Measurements from ENCODE around the gene SLC7A4.

DNA sequence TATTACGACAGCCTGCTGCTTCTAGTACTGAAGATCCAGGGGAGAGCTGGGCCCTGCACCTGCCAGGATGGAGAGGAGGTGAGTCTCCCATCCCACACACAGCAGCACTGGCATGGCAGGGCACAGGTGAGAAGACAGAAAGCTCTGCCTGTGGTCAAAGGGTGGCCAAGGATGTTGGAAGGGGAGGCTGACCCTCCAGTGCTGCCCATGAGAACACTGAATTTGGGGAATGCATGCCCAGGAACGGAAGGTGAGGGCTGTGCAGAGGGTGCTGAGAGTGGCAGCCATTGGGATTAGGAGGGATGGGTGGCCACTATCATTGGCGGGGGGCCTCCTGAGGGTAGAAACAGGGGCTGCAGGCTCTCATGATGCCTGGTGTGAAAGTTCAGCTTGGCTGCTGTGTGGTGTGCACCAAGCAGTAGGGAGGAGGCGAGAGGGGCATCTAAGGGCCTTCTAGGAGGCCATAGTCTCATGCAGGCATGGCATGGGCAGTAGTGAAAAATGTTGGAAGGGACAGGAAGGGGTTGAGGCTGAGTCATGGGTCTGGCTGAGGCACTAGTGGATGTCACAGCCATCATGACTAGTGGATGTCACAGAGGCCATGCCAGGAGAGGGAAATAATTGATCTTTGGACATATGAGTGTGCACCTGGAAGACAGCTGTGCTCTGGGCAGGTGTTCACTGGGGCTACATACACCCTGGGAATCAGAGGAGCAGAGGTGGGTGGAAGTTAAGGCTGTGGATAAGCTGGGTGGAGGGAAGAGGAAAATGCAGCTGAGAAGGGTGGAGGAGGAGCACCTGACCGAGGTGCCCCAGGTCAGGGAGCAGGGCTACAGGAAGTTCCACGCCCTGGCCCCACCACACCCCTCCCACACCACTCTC lies 10.9 kb upstream of the SLC7A4 start:
- TF ChIP-seq CTCF (IDR thresholded peaks at IDR 0.05) (no peak), EZH2 (IDR thresholded peaks at IDR 0.05; ENCODE audit: borderline replicate concordance, insufficient read depth, low read depth, low read length, poor library complexity, severe bottlenecking) (no peak)

All from B cell (primary cell).